ENCODE measurements around the gene ZSWIM1. TPM values are rescaled to one million over a fixed set of nuclear protein-coding genes. Genes with fewer than 3 reads are reported as not detected.
A peak's percentile ranks its signal among the peaks of the same experiment; 100 is the strongest.
"Not testable (repeated sequence)": the region's sequence is repeated elsewhere in the genome, so short reads cannot be mapped to it uniquely, and the experiment has no call there.

Gene ZSWIM1
- total RNA-seq, 4 donors from 2014 or later = 5.5 to 9.9 (median 7.0) TPM

GRCh38 chr20:45925821-45926506 is 44.9 kb downstream of the ZSWIM1 start:
- DNase-seq (ENCODE audit: low spot score) (no peak), ATAC-seq (ENCODE audit: low FRiP score) (no peak)
- TF ChIP-seq CTCF (IDR thresholded peaks at IDR 0.05) = no peak

DNA sequence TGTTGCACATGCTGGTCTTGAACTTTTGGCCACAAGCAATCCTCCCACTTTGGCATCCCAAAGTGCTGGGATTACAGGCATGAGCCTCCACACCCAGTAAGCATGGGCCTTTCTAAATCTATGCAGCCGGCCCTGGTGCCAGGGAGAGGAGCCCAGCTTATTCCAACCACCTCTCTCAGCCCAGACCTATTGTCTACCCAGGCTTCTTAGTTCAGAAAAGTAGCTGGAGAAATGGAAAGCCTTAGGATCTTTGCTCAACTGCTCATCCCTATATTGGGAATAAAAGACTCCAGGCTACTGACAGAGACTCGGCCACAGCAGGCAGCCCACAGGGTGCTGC is 45.7 kb downstream of the ZSWIM1 start:
- no peak for TF ChIP-seq CTCF (IDR thresholded peaks at IDR 0.05)
- DNase-seq (ENCODE audit: low spot score) (no peak), ATAC-seq (ENCODE audit: low FRiP score) (no peak)

- DNase-seq (ENCODE audit: low spot score) (no peak), ATAC-seq (ENCODE audit: low FRiP score) (no peak)
- TF ChIP-seq CTCF (IDR thresholded peaks at IDR 0.05) = no peak
These were observed 46.2 kb downstream of the ZSWIM1 start for GRCh38 chr20:45927071-45927878.

DNA sequence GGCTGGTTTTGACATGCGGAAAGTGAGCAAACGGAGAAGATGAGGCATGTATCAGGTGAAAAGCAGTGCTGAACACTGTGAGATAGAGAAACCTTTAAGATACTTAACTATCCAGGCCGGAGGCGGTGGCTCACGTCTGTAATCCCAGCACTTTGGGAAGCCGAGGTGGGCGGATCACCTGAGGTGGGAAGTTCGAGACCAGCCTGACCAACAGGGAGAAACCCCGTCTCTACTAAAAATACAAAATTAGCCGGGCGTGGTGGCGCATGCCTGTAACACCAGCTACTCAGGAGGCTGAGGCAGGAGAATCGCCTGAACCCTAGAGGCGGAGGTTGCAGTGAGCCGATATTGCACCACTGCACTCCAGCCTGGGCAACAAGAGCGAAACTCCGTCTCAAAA is 50.7 kb downstream of the ZSWIM1 start:
- DNase-seq (ENCODE audit: low spot score); ATAC-seq (ENCODE audit: low FRiP score): not testable (repeated sequence)

DNA sequence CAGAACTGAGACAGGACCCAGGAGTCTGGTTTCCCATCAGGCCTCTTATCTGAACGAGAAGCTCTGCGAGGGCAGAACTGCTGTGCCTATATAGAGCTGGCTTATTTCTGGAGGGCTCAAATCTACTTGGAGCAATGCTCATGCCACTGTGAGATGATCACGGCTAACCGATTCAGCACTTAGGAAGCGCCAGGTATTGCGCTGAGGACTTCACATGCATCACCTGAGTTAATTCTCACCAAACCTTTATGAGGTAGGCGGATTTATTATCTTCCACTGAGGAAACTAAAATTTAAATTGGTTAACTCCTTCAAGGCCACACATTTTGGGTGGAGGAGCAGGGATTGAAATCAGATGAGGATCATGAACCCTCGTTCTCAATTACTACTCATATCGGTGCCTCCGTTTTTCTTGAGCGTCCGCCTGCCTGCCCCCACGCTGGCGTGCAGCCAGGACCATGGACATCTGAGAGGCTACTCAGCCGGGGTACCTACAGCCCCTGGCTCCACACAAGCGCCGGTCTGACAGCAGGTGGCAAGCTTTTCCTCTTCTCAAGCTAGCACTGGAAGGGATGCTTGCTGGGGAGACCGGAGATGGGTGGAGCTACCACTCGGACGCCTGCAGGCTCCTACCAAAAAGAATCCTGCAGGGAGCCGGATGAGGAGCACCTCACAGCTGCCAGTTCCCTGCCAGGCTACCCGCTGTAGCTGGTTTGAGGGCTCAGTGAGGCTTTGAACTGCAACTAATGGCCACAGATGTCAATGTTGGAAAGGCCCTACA is 52.4 kb downstream of the ZSWIM1 start:
- DNase-seq (ENCODE audit: low spot score) = no peak
- ATAC-seq (ENCODE audit: low FRiP score) = peak; percentile 49
- no peak for TF ChIP-seq CTCF (IDR thresholded peaks at IDR 0.05)

DNA sequence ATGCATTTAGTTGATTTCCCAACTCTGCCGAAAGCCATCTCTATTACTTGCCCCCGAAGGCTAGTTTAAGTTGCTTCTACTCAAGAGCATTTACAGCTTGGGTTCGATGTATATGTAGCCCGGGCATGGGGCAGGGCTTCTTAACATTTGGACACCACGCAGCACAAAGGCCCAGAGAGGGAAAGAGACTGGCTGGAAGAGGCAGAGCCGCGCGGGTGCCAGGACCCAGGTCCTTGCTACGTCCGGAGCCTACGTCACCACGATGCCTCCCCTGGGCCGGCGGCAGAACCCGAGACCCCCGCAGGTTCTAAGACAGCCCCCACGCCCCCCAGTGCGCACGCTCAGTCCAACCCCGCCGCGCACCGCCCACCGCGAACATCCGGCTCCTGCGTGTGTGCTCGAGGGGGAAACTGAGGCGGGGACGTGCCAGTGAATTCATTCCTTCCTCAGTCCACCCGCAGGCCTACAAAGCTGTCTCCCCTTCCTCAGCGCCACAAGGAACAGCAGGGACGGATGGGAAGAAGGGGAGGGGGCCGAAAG is 53.1 kb downstream of the ZSWIM1 start:
- no peak for DNase-seq (ENCODE audit: low spot score)
- no peak for TF ChIP-seq CTCF (IDR thresholded peaks at IDR 0.05)
- peak; percentile 15 for ATAC-seq (ENCODE audit: low FRiP score)

Other genes with a start within 250 kb of the ZSWIM1 start
- gene WFDC9, start 249.9 kb upstream of the ZSWIM1 start, total RNA-seq = not detected
- not detected for gene WFDC11, start 211.0 kb upstream of the ZSWIM1 start, total RNA-seq
- gene WFDC13, start 179.2 kb upstream of the ZSWIM1 start, total RNA-seq = not detected
- under 1 TPM in 1 of 4 donors, not detected in 3; 0.93 TPM for gene WFDC10B, start 176.2 kb upstream of the ZSWIM1 start, total RNA-seq
- not detected for gene SPINT4, start 158.9 kb upstream of the ZSWIM1 start, total RNA-seq
- gene WFDC3, start 89.3 kb upstream of the ZSWIM1 start, total RNA-seq = 1 to 10 TPM in 1 of 4 donors, not detected in 3; 1.6 TPM
- 10 to 100 TPM; 12.7 to 38.6 (median 18.1) TPM for gene DNTTIP1, start 89.3 kb upstream of the ZSWIM1 start, total RNA-seq
- 10 to 100 TPM in 1 of 4 donors, 1 to 10 TPM in 1, not detected in 2; 1.4 to 10.1 TPM for gene UBE2C, start 68.6 kb upstream of the ZSWIM1 start, total RNA-seq
- 1 to 10 TPM in 3 of 4 donors, not detected in 1; 1.2 to 2.2 (median 1.5) TPM for gene TNNC2, start 53.9 kb upstream of the ZSWIM1 start, total RNA-seq
- gene SNX21, start 47.4 kb upstream of the ZSWIM1 start, total RNA-seq = 100 to 1,000 TPM in 1 of 4 donors, 10 to 100 TPM in 3; 42.6 to 147 (median 66.8) TPM
- gene ACOT8, start 23.8 kb upstream of the ZSWIM1 start, total RNA-seq = 10 to 100 TPM; 16.1 to 35.0 (median 30.8) TPM
- gene ZSWIM3, start 23.6 kb upstream of the ZSWIM1 start, total RNA-seq = 1 to 10 TPM; 2.3 to 5.0 (median 3.1) TPM
- gene SPATA25, start 6.4 kb downstream of the ZSWIM1 start, total RNA-seq = 10 to 100 TPM in 1 of 4 donors, 1 to 10 TPM in 3; 1.8 to 27.0 (median 3.6) TPM
- 10 to 100 TPM in 3 of 4 donors, 1 to 10 TPM in 1; 8.5 to 32.0 (median 11.6) TPM for gene NEURL2, start 10.0 kb downstream of the ZSWIM1 start, total RNA-seq
- gene CTSA, start 10.1 kb downstream of the ZSWIM1 start, total RNA-seq = 100 to 1,000 TPM in 1 of 4 donors, 10 to 100 TPM in 3; 79.2 to 148 (median 85.9) TPM
- gene PLTP, start 30.9 kb downstream of the ZSWIM1 start, total RNA-seq = 1,000 to 10,000 TPM in 1 of 4 donors, 100 to 1,000 TPM in 3; 215 to 1,101 (median 301) TPM
- 10 to 100 TPM; 18.8 to 36.9 (median 25.8) TPM for gene PCIF1, start 53.5 kb downstream of the ZSWIM1 start, total RNA-seq
- 10 to 100 TPM; 14.5 to 29.1 (median 19.7) TPM for gene ZNF335, start 91.0 kb downstream of the ZSWIM1 start, total RNA-seq
- gene MMP9, start 127.7 kb downstream of the ZSWIM1 start, total RNA-seq = 10 to 100 TPM in 2 of 4 donors, 1 to 10 TPM in 1, under 1 TPM in 1; 0.84 to 90.4 (median 13.7) TPM
- under 1 TPM in 1 of 4 donors, not detected in 3; 0.19 TPM for gene SLC12A5, start 148.0 kb downstream of the ZSWIM1 start, total RNA-seq
- 10 to 100 TPM; 19.3 to 41.1 (median 23.2) TPM for gene NCOA5, start 208.7 kb downstream of the ZSWIM1 start, total RNA-seq
- gene CD40, start 237.1 kb downstream of the ZSWIM1 start, total RNA-seq = 10 to 100 TPM; 15.0 to 33.4 (median 23.2) TPM